ENCODE measurements around the gene DAB2. TPM values are rescaled to one million over a fixed set of nuclear protein-coding genes. Genes with fewer than 3 reads are reported as not detected.

The DAB2 gene
- total RNA-seq, 1 experiment from 2014 or later = 5.5 TPM

GRCh38 chr5:39323542-39323941 lies 101.2 kb downstream of the DAB2 start (continued):
- TF ChIP-seq EGR1 (IDR thresholded peaks at IDR 0.05; ENCODE audit: low read depth) = no peak
- TF ChIP-seq POLR2AphosphoS5 (IDR thresholded peaks at IDR 0.05; ENCODE audit: low read depth, low read length) = no peak
- no peak for TF ChIP-seq MAX (IDR thresholded peaks at IDR 0.05)
- no peak for TF ChIP-seq RAD21 (IDR thresholded peaks at IDR 0.05; ENCODE audit: low read depth)
- TF ChIP-seq SP1 (IDR thresholded peaks at IDR 0.05; ENCODE audit: low read depth) = no peak

Other genes with a start within 250 kb of the DAB2 start
- gene FYB1, start 205.4 kb downstream of the DAB2 start, total RNA-seq (2021; ENCODE audit: unreplicated experiment) = 0.42 TPM
- gene C9, start 60.5 kb downstream of the DAB2 start, total RNA-seq (2021; ENCODE audit: unreplicated experiment) = 0.34 TPM

All from HCT116 (cell line).